K562 (cell line): ENCODE measurements around the gene TMEM131L. TPM values are rescaled to one million over a fixed set of nuclear protein-coding genes. Genes with fewer than 3 reads are reported as not detected.

Source experiments
- ATAC-seq: fragments of 200-7000 bp; cut with Tn5 transposase; 3 replicates; pipeline ENCODE4 v1.9.1; 2020; ENCODE audit warnings: moderate library complexity
- BruUV-seq: library from RNA; stranded (reverse); fragments of 400-500 nt; replicated peaks from 2 replicates; lab custom pipeline; 2021; lab: Mats Ljungman, UMichigan
- CTCF ChIA-PET: fragments of 300-600 bp; formaldehyde crosslinking; extraction: SDS; loops from one replicate; lab custom pipeline; 2021; ENCODE audit warnings: low intra/inter-chr PET ratio; lab: Yijun Ruan, JAX
- POLR2A ChIA-PET: fragments of 300-600, 350-650 bp; sonication (Branson Sonifier 250); formaldehyde crosslinking; extraction: SDS; loops from one replicate; lab custom pipeline; 2021; ENCODE audit warnings: antibody characterized with exemption, inconsistent platforms; lab: Yijun Ruan, JAX
- DNase-seq, 4 experiments: peaks; one replicate each; pipeline versions ENCODE4 v3.0.0 to v3.0.0-alpha.2; 2011 to 2018; ENCODE audit warnings: low spot score in 3 of 4, mixed read lengths in 3 of 4; ENCODE audit errors: extremely low read depth in 1 of 4
- FAIRE-seq: peaks from 2 replicates; lab custom pipeline; 2011; peaks lifted over from hg19 to GRCh38; lab: Jason Lieb, UNC
- H2AFZ ChIP-seq: 2 replicates; pipeline ENCODE4 v1.6.0; 2011; ENCODE audit warnings: low read depth, low read length, control low read depth, inconsistent platforms
- H3K27ac ChIP-seq: fragments of 200-600 bp; 3 replicates; pipeline ENCODE4 v1.8.0; 2011; ENCODE audit warnings: low read depth, mild to moderate bottlenecking, control low read depth, inconsistent platforms, low read length, moderate library complexity, mixed read lengths; ENCODE audit errors: extremely low read depth
- H3K27me3 ChIP-seq, 2 experiments: fragments of 300-600 bp in 1 of 2; 2 replicates in 1 of 2; 3 replicates in 1 of 2; pipeline versions ENCODE4 v1.6.0 to v1.8.0; 2011; ENCODE audit warnings: inconsistent platforms in 2 of 2, low read length in 2 of 2, mild to moderate bottlenecking in 1 of 2, mixed read lengths in 1 of 2, moderate library complexity in 1 of 2; ENCODE audit not compliant: control insufficient read depth in 2 of 2, insufficient read depth in 2 of 2
- H3K36me3 ChIP-seq: fragments of 300-600 bp; 3 replicates; pipeline ENCODE4 v1.8.0; 2011; ENCODE audit warnings: mild to moderate bottlenecking, low read length, inconsistent platforms; ENCODE audit not compliant: control insufficient read depth, insufficient read depth
- H3K4me1 ChIP-seq, 2 experiments: fragments of 200-600 bp in 1 of 2; replicated peaks in 1 of 2; 2 replicates in 1 of 2; 3 replicates in 1 of 2; pipeline versions ENCODE4 v1.5.1 to v1.8.0; 2011; ENCODE audit warnings: inconsistent platforms in 2 of 2, low read length in 2 of 2, mild to moderate bottlenecking in 1 of 2, mixed read lengths in 1 of 2, moderate library complexity in 1 of 2; ENCODE audit not compliant: control insufficient read depth in 2 of 2, insufficient read depth in 2 of 2
- H3K4me2 ChIP-seq: 2 replicates; pipeline ENCODE4 v1.6.1; 2011; ENCODE audit warnings: low read length, control low read depth, inconsistent platforms, mixed read lengths; ENCODE audit not compliant: insufficient read depth
- H3K4me3 ChIP-seq: fragments of 200-600 bp; sonication (generic), shearing (Covaris generic); 2 replicates; pipeline ENCODE4 v1.5.1; 2016; ENCODE audit warnings: control low read depth, inconsistent platforms
- H3K79me2 ChIP-seq: fragments of 200-600 bp; 3 replicates; pipeline ENCODE4 v1.8.0; 2011; ENCODE audit warnings: low read length, inconsistent platforms; ENCODE audit not compliant: control insufficient read depth, insufficient read depth
- H3K9ac ChIP-seq, 2 experiments: 2 replicates each; pipeline versions ENCODE4 v1.6.0 to v1.6.1; 2011; ENCODE audit warnings: low read depth in 2 of 2, low read length in 2 of 2, control low read depth in 1 of 2, inconsistent platforms in 1 of 2, mild to moderate bottlenecking in 1 of 2, mixed read lengths in 1 of 2; ENCODE audit not compliant: insufficient read depth in 1 of 2
- H3K9me1 ChIP-seq: one replicate; pipeline ENCODE4 v1.6.0; 2011; ENCODE audit warnings: inconsistent platforms, mild to moderate bottlenecking, low read length, moderate library complexity; ENCODE audit not compliant: control insufficient read depth, insufficient read depth
- H3K9me3 ChIP-seq: replicated peaks from 2 replicates; pipeline ENCODE4 v1.5.1; 2011; ENCODE audit warnings: low read depth, low read length, inconsistent platforms; ENCODE audit not compliant: control insufficient read depth, insufficient read depth
- H4K20me1 ChIP-seq: replicated peaks from 2 replicates; pipeline ENCODE4 v1.6.1; 2011; ENCODE audit warnings: low read length, inconsistent platforms, mixed read lengths; ENCODE audit not compliant: control insufficient read depth, insufficient read depth
- PKNOX1 ChIP-seq: fragments of 450-650 bp; IDR thresholded peaks from 2 replicates; pipeline ENCODE4 v1.6.1; 2016
- RAD51 ChIP-seq: fragments of 450-650 bp; IDR thresholded peaks from 2 replicates; pipeline ENCODE4 v1.7.1; 2016; ENCODE audit warnings: low read depth, mild to moderate bottlenecking, borderline replicate concordance
- ZNF311 ChIP-seq: fragments of 250-450 bp; sonication (Bioruptor Pico); IDR thresholded peaks from 2 replicates; pipeline ENCODE4 v1.4.0; 2020; ENCODE audit warnings: mild to moderate bottlenecking, moderate library complexity
- ZNF316 ChIP-seq: fragments of 450-650 bp; IDR thresholded peaks from 2 replicates; pipeline ENCODE4 v1.6.1; 2016
- ZNF79 ChIP-seq: fragments of 250-450 bp; sonication (Bioruptor Pico); IDR thresholded peaks from 2 replicates; pipeline ENCODE4 v1.4.0; 2020; ENCODE audit warnings: low read depth, mild to moderate bottlenecking, moderate library complexity
- WGBS: fragments of 100-300 bp; shearing (Covaris generic); methylation state at CpG from one replicate; pipeline ENCODE4 v1.1.6; 2016; ENCODE audit warnings: low coverage, mixed read lengths; ENCODE audit not compliant: insufficient coverage; ENCODE audit errors: missing lambda C conversion rate; 5-methylcytosine and 5-hydroxymethylcytosine counted together
- in situ Hi-C: fragments of 300-500 bp; cut with MboI; formaldehyde crosslinking; loops from 4 replicates; pipeline ENCODE4 v1.15.0; 2018; ENCODE audit warnings: inconsistent platforms, mixed read lengths
- intact Hi-C: fragments of 100-400 bp; cut with micrococcal nuclease; formaldehyde crosslinking; loops from 2 replicates; pipeline ENCODE4 v1.14.2; 2022
- polyA plus RNA-seq, 8 experiments: library from polyadenylated mRNA; depleted of rRNA in 4 of 8; stranded (reverse) in 5 of 8; unstranded in 3 of 8; fragments of >200 nt; fragmentation: Nextera tagmentation in 2 of 8; fragmentation: Illumina TruSeq in 1 of 8; extraction: Ambion mirVana in 2 of 8; extraction: Trizol in 1 of 8; gene quantifications; 2 replicates each; pipeline versions ENCODE4 v1.2.1 to v1.2.3, GENCODE V29; 2011 to 2014; ENCODE audit warnings: inconsistent platforms in 1 of 8, missing spikeins in 1 of 8
- total RNA-seq, 7 experiments: library from RNA; depleted of rRNA in 6 of 7; stranded (reverse); fragments of >200 nt in 6 of 7; fragmentation: Illumina TruSeq in 2 of 7; extraction: Trizol in 2 of 7; gene quantifications; 2 replicates each; pipeline versions ENCODE4 v1.2.1 to v1.2.3, GENCODE V29; 2011 to 2021; ENCODE audit warnings: low replicate concordance in 1 of 7

The TMEM131L gene
- total and polyA plus RNA-seq, 9 of the 15 experiments (the other 6 are each of a cell fraction or from before 2014, with no cell fraction given), result 1.2 to 20.8 (median 12.9) TPM

GRCh38 chr4:153623491-153623890 is 157.3 kb downstream of the TMEM131L start:
- no peaks in the 10 kb centered on the region for H4K20me1 ChIP-seq
- no peak overlapping the region for H3K4me3 ChIP-seq

More at GRCh38 chr4:153623491-153623890, 157.3 kb downstream of the TMEM131L start:
- no TSS peak for BruUV-seq
- Histone ChIP-seq H2AFZ (no peak overlapping the region), H3K9me1 (peaks cover 3% of the 10 kb centered on the region), H3K9ac (no peak overlapping the region), H3K4me2 (no peak overlapping the region), H3K27ac (no peak overlapping the region), H3K9me3 (no peaks in the 10 kb centered on the region), H3K27me3 (no peaks in the 10 kb centered on the region), H3K36me3 (peaks cover 93% of the 10 kb centered on the region), H3K4me1 (no peaks in the 10 kb centered on the region), H3K79me2 (no peaks in the 10 kb centered on the region)
- TF ChIP-seq ZNF311 (CRISPR knock-in tag) (no peak), PKNOX1 (no peak), ZNF79 (no peak), RAD51 (no peak), ZNF316 (0 out of 2 replicates have a peak, but pooled peaks have one; percentile 12)
- in situ Hi-C loops, result no loop called here
- ATAC-seq (no peak), FAIRE-seq (no peak), DNase-seq (no peak)
- 90% methylated on average over 2 of the region's 2 CpGs for WGBS
- intact Hi-C loops, result no loop called here
- ChIA-PET CTCF (no interaction called here), POLR2A (no interaction called here)
